HepG2 (cell line): Measurements from ENCODE around the gene NMNAT1. TPM values are rescaled to one million over a fixed set of nuclear protein-coding genes. Genes with fewer than 3 reads are reported as not detected.

Experiments
- ATAD3A ChIP-seq: sonication (generic); formaldehyde crosslinking; IDR thresholded peaks from 2 replicates; pipeline ENCODE4 v1.4.0; 2020; ENCODE audit warnings: missing genetic modification reagents
- ATF2 ChIP-seq: sonication (generic); formaldehyde crosslinking; IDR thresholded peaks from 2 replicates; pipeline ENCODE4 v1.4.0; 2020; ENCODE audit warnings: missing genetic modification reagents
- CBX1 ChIP-seq: IDR thresholded peaks from one replicate; pipeline ENCODE4 v1.6.1; 2016; ENCODE audit warnings: antibody characterized with exemption, low read depth
- ESRRA ChIP-seq: sonication (generic); formaldehyde crosslinking; IDR thresholded peaks from 2 replicates; pipeline ENCODE4 v1.5.1; 2020; ENCODE audit warnings: mild to moderate bottlenecking, low read depth, missing genetic modification reagents
- LRRFIP1 ChIP-seq: sonication (generic); formaldehyde crosslinking; conservative IDR thresholded peaks from 2 replicates; pipeline ENCODE4 v1.4.0; 2020; ENCODE audit warnings: missing genetic modification reagents
- MLX ChIP-seq: IDR thresholded peaks from 2 replicates; pipeline ENCODE4 v1.6.1; 2016
- POGK ChIP-seq: sonication (generic); formaldehyde crosslinking; conservative IDR thresholded peaks from 2 replicates; pipeline ENCODE4 v1.8.0; 2022; ENCODE audit warnings: mild to moderate bottlenecking, moderate library complexity, missing genetic modification reagents
- ZFP37 ChIP-seq: sonication (generic); formaldehyde crosslinking; IDR thresholded peaks from 2 replicates; pipeline ENCODE4 v1.4.0; 2020; ENCODE audit warnings: missing genetic modification reagents, borderline replicate concordance
- ZNF501 ChIP-seq: sonication (generic); formaldehyde crosslinking; IDR thresholded peaks from 2 replicates; pipeline ENCODE4 v1.5.1; 2020; ENCODE audit warnings: mild to moderate bottlenecking, moderate library complexity, missing genetic modification reagents
- ZNF768 ChIP-seq: sonication (generic); formaldehyde crosslinking; IDR thresholded peaks from 2 replicates; pipeline ENCODE4 v1.4.0; 2020; ENCODE audit warnings: missing genetic modification reagents
- polyA plus RNA-seq, 8 experiments: library from polyadenylated mRNA; depleted of rRNA in 3 of 8; stranded (reverse) in 7 of 8; unstranded in 1 of 8; fragments of >200 nt; fragmentation: Illumina TruSeq in 4 of 8; extraction: Trizol in 4 of 8; gene quantifications; 2 replicates each; pipeline versions ENCODE4 v1.2.1 to v1.2.3, GENCODE V29; 2011 to 2016; ENCODE audit warnings: low read depth in 4 of 8, missing spikeins in 1 of 8, mixed read lengths in 1 of 8; ENCODE audit not compliant: insufficient read depth in 1 of 8
- total RNA-seq, 5 experiments: library from RNA; depleted of rRNA; stranded (reverse); fragments of >200 nt; fragmentation: Illumina TruSeq; extraction: Trizol; gene quantifications; 2 replicates each; pipeline ENCODE4 v1.2.3, GENCODE V29; 2016; ENCODE audit warnings: low read depth in 1 of 5
- TF ChIP-seq, protein P1 (sequence below): sonication (generic); formaldehyde crosslinking; IDR thresholded peaks from 2 replicates; pipeline ENCODE4 v1.4.0; 2020; ENCODE audit warnings: missing genetic modification reagents; ENCODE audit errors: not compliant biosample characterization
- TF ChIP-seq, protein P2 (sequence below): IDR thresholded peaks from 2 replicates; pipeline ENCODE4 v1.4.0; 2020; ENCODE audit warnings: mild to moderate bottlenecking, missing genetic modification reagents

Gene NMNAT1
- total and polyA plus RNA-seq, 2 of the 13 experiments (the other 11 are each of a cell fraction or from before 2014, with no cell fraction given): 5.6 to 12.2 TPM

DNA sequence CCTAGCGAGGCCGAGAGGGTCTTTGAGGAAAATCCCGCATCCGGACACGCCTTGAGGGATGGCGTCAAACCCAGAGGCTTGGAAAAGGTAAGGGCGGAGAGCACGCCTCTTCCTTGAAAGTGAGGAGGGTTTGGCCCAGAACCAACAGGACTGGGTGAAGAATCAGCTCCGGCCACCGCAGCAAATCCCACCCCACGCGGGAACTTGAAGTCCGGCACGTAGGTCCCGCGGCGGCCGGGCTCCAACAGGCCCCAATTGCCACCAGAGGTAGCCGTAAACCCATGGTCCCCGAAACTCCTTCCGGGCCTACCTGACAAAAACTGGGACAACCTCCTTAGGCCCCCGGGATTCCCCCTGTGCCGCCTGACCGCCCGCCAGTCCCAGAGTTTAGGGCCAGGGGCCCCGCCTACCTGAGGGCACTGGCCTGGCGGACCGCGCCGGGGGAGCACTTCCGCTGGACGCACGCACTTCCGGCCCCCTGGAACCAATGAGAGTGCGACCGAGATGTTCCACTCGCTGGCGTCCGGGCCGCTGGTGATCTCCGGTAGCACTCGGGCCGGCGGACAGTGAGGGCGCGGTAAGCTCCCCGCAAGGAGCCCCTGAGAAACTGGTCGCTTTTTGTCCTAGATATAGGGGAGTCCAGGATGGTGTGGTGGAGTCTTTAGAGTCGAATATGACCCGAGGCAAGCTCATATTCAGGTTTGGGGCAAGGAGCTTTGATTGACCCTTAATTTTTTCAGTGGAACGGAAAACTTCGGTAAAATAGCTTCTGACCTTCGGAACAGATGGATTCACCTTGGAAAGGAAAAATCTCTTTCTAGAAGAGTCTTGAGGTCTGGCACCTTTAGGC lies at the start of gene NMNAT1, which contains the start of gene LZIC (continued):
- TF ChIP-seq ESRRA (peak; percentile 83), MLX (CRISPR knock-in tag) (peak; percentile 58; the same call in 1 of the 2 replicates), CBX1 (peak; percentile 98), ZNF768 (peak; percentile 88; the same call in 1 of the 2 replicates), ZNF501 (CRISPR knock-in tag) (peak; percentile 95), ATAD3A (CRISPR knock-in tag) (no peak), ZFP37 (CRISPR knock-in tag) (0 out of 2 replicates have a peak, but pooled peaks have one; percentile 22), LRRFIP1 (no peak), ATF2 (peak; percentile 78; the same call in 1 of the 2 replicates), POGK (CRISPR knock-in tag) (peak; percentile 97)
- TF ChIP-seq, protein P1, sequence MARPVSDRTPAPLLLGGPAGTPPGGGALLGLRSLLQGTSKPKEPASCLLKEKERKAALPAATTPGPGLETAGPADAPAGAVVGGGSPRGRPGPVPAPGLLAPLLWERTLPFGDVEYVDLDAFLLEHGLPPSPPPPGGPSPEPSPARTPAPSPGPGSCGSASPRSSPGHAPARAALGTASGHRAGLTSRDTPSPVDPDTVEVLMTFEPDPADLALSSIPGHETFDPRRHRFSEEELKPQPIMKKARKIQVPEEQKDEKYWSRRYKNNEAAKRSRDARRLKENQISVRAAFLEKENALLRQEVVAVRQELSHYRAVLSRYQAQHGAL: peak; percentile 46
- TF ChIP-seq, protein P2, sequence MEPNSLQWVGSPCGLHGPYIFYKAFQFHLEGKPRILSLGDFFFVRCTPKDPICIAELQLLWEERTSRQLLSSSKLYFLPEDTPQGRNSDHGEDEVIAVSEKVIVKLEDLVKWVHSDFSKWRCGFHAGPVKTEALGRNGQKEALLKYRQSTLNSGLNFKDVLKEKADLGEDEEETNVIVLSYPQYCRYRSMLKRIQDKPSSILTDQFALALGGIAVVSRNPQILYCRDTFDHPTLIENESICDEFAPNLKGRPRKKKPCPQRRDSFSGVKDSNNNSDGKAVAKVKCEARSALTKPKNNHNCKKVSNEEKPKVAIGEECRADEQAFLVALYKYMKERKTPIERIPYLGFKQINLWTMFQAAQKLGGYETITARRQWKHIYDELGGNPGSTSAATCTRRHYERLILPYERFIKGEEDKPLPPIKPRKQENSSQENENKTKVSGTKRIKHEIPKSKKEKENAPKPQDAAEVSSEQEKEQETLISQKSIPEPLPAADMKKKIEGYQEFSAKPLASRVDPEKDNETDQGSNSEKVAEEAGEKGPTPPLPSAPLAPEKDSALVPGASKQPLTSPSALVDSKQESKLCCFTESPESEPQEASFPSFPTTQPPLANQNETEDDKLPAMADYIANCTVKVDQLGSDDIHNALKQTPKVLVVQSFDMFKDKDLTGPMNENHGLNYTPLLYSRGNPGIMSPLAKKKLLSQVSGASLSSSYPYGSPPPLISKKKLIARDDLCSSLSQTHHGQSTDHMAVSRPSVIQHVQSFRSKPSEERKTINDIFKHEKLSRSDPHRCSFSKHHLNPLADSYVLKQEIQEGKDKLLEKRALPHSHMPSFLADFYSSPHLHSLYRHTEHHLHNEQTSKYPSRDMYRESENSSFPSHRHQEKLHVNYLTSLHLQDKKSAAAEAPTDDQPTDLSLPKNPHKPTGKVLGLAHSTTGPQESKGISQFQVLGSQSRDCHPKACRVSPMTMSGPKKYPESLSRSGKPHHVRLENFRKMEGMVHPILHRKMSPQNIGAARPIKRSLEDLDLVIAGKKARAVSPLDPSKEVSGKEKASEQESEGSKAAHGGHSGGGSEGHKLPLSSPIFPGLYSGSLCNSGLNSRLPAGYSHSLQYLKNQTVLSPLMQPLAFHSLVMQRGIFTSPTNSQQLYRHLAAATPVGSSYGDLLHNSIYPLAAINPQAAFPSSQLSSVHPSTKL: peak; percentile 73
